ACC112 (cell line): ENCODE data around the gene HOXB8.

ENCODE experiments used
- H2AFZ ChIP-seq: fragments of 200-600 bp; sonication (generic); one replicate; pipeline ENCODE4 v1.6.0; 2017; ENCODE audit warnings: antibody characterized with exemption, low read length; ENCODE audit not compliant: unreplicated experiment
- H3K27ac ChIP-seq: fragments of 200-600 bp; sonication (generic); 2 replicates; pipeline ENCODE4 v1.5.1; 2014; ENCODE audit warnings: low read depth, mild to moderate bottlenecking, antibody characterized with exemption, low read length, moderate library complexity
- H3K27me3 ChIP-seq: fragments of 200-600 bp; sonication (generic); 2 replicates; pipeline ENCODE4 v1.6.1; 2014; ENCODE audit warnings: mild to moderate bottlenecking, antibody characterized with exemption, low read length, moderate library complexity, mixed read lengths; ENCODE audit not compliant: insufficient read depth
- H3K36me3 ChIP-seq: fragments of 200-600 bp; sonication (generic); 2 replicates; pipeline ENCODE4 v1.6.1; 2016; ENCODE audit warnings: mild to moderate bottlenecking, antibody characterized with exemption, low read length, moderate library complexity, mixed read lengths; ENCODE audit not compliant: insufficient read depth
- H3K4me1 ChIP-seq: fragments of 200-600 bp; sonication (generic); one replicate; pipeline ENCODE4 v1.6.1; 2016; ENCODE audit warnings: low read length, mixed read lengths; ENCODE audit not compliant: insufficient read depth, unreplicated experiment, control insufficient read depth
- H3K4me3 ChIP-seq: fragments of 200-600 bp; sonication (generic); 2 replicates; pipeline ENCODE4 v1.5.1; 2014; ENCODE audit warnings: mild to moderate bottlenecking, low read depth, low read length
- H3K79me2 ChIP-seq: fragments of 200-600 bp; sonication (generic); one replicate; pipeline ENCODE4 v1.6.0; 2016; ENCODE audit warnings: low read length; ENCODE audit not compliant: control insufficient read depth, unreplicated experiment, insufficient read depth

Gene HOXB8

GRCh38 chr17:48584223-48584741 lies 30.8 kb downstream of the HOXB8 start:
- Histone ChIP-seq H3K27me3 (peaks cover 95% of the 10 kb centered on the region), H3K79me2 (no peaks in the 10 kb centered on the region), H3K27ac (no peak overlapping the region)

DNA sequence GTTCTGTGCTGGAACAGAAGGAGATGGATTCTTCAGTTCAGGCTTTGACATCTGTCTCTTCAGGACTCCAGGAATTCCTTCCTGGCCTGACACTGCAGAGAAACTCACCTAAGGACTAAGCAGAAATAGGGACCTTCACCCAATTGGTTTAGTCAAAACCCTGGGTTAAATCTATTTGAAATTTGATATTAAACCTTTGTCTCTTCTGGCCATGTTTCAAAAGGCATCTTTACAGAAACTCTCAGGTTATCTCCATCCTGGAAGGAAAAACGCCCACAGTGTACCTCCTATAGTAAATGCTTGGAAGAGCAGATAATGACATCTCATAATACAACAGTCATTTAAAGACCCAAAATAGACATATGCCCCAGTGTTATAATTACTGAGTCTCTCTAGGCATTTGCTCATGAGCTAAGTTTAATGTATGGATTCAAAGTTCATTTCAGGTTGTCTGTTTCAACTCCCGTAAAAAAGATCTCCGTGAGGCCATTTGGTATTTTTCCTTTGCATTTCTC lies 31.3 kb downstream of the HOXB8 start:
- Histone ChIP-seq H3K4me3 (no peak overlapping the region), H3K36me3 (no peaks in the 10 kb centered on the region), H3K79me2 (no peaks in the 10 kb centered on the region), H3K4me1 (no peaks in the 10 kb centered on the region), H3K27ac (no peak overlapping the region), H3K27me3 (peaks cover 95% of the 10 kb centered on the region), H2AFZ (no peak overlapping the region)

More at GRCh38 chr17:48584223-48584741, 30.8 kb downstream of the HOXB8 start:
- H3K36me3 ChIP-seq, result no peaks in the 10 kb centered on the region
- H2AFZ ChIP-seq, result no peak overlapping the region
- no peak overlapping the region for H3K4me3 ChIP-seq
- no peaks in the 10 kb centered on the region for H3K4me1 ChIP-seq

DNA sequence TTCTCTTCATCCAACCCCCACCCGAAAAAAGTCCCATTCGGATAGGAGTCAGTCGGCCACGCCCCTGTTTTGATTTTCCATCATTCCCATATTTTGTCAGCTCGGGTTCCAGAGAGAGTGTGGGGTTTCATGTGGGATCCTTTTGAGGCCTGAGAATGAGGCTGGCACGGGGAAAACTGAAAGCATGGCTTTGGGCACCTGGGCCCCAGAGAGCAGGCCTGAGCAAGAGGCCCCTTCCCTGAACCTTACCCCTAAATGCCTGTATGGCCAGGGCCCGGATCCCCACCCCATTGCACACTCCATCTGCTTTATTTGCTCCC lies 32.4 kb downstream of the HOXB8 start:
- Histone ChIP-seq H3K4me3 (no peak overlapping the region), H2AFZ (no peak overlapping the region), H3K79me2 (no peaks in the 10 kb centered on the region), H3K4me1 (no peaks in the 10 kb centered on the region), H3K36me3 (no peaks in the 10 kb centered on the region), H3K27me3 (peaks cover 94% of the 10 kb centered on the region), H3K27ac (no peak overlapping the region)

DNA sequence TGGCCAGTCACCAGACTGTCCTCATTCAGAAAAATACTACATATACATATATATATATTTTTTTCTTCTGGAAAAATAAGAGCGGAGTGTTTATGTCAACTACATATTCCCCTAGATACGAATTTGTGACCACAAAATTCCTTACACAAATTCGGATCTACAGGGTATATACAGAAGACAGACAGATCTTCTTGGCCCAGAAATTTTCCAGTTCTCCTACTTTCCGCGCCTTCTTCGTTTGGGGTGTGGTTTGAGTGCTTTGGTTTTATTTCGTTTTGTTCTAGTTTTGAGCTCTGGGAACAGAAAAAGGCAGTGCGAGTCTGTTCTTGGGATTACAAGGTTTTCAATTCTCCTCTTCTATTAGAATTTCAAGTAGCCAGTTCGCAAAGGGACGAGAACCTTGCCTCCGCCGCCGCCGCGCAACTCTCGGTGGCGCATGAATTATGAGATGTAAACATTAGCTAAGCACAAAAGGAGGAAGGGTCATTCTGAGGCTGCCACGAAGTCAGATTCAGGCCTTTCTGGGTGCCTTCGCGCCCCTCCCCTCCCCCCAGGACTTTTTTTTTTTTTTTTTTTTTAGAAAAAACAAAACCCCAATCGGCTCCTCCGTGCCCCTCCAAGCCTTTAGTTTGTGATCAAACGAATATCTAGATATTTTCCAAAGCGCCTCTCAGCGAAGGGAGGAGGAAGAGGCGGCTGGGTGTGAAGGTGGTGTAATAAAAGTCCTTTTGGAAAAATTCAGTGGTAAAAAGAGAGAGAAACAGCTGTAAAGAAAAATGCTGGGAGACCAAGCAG lies 35.1 kb downstream of the HOXB8 start:
- no peak overlapping the region for H2AFZ ChIP-seq
- no peaks in the 10 kb centered on the region for H3K79me2 ChIP-seq
- no peak overlapping the region for H3K27ac ChIP-seq
- H3K4me1 ChIP-seq, result no peaks in the 10 kb centered on the region
- no peaks in the 10 kb centered on the region for H3K36me3 ChIP-seq
- H3K27me3 ChIP-seq, result peaks cover 98% of the 10 kb centered on the region
- H3K4me3 ChIP-seq, result no peak overlapping the region

GRCh38 chr17:48579471-48579759 lies 35.7 kb downstream of the HOXB8 start:
- Histone ChIP-seq H3K79me2 (no peaks in the 10 kb centered on the region), H3K4me3 (no peak overlapping the region), H3K27me3 (peaks cover 98% of the 10 kb centered on the region), H3K36me3 (no peaks in the 10 kb centered on the region), H3K27ac (no peak overlapping the region), H2AFZ (no peak overlapping the region), H3K4me1 (no peaks in the 10 kb centered on the region)

DNA sequence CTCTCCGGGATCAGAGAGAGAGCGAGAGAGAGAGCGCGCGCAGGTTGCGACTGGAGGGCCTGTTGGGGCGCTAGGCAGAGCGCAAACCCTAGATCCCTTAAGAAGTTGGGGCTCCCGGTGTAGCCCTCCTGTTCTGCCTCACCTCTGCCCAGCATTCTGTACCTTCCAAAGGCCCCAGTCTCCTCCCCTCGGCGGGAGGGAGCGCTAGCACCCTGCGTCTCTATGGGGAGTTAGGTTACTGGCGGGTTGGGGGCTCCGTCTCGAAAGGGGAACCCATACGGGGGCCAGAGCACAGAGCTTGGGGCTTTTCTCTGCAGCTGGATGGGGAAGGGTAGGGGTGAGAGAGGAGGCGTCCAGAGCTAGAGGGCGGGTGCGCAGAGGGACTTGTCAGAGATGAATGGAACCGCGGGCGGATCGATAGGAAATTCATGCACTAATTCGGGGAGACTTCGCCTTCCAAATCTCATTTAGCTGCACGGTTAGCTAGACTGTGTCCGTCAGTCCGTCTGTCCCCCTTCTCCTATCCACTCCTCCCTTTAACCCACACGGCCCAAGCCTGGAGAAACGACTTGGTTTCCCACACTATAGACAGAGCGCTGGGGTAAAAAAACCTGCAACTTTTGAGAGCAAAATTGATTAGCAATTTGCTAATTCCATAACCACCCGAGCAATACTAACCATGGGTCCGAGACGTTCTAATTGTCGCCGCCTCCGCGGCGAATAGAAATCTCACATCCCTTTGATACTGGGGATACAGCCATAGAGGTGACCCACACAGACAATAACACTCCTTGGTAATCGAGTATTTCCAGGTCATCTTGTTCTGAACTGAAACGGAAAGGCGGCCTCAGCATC lies 36.2 kb downstream of the HOXB8 start:
- Histone ChIP-seq H3K27ac (no peak overlapping the region), H3K4me3 (no peak overlapping the region), H3K4me1 (no peaks in the 10 kb centered on the region), H3K27me3 (peaks cover 98% of the 10 kb centered on the region), H3K79me2 (no peaks in the 10 kb centered on the region), H2AFZ (no peak overlapping the region), H3K36me3 (no peaks in the 10 kb centered on the region)

DNA sequence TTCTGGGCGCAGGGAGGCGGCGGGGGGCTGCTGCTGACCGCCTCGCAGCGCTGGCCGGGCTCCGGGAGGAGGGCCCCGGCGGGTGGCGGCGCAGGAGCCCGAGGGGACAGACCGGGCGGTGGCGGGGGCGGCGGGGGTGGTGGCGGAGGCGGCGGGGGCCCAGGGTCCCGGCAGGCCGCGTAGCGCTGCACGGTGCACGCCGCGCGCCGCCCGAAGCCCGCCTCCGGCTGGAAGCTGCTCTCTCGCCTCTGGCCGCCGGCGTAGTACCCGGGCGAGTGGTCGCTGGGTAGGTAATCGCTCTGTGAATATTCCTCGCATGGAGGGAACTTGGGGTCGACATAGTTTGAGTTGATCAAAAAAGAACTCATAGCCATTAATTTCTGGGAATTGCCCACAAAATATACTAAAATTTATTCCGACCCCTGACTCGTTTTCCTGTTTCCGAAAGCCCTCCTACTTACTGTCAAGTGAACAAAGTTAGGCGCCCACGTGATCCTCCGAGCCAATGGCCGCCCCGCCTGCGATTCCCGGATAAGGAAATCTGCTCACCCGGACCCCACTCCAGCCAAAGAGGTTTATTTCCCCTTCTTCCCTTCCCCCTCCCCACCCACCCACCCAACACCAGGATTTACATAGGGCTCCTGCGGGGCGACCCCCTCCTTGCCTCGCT lies 37.0 kb downstream of the HOXB8 start, which contains the start of gene HOXB4:
TSS of gene HOXB4 (minus strand) at position 405 of the 670 bp plus-strand sequence. CDS start at position 374, 31 bp downstream.
- Histone ChIP-seq H3K27ac (no peak within 1 kb of the TSS), H2AFZ (no peak within 1 kb of the TSS), H3K79me2 (no peaks in the 10 kb centered on the region), H3K4me3 (no peak within 1 kb of the TSS), H3K4me1 (no peaks in the 10 kb centered on the region), H3K36me3 (no peaks in the 10 kb centered on the region), H3K27me3 (peaks cover 98% of the 10 kb centered on the region)

GRCh38 chr17:48577330-48577945 lies 37.7 kb downstream of the HOXB8 start:
- Histone ChIP-seq H3K79me2 (no peaks in the 10 kb centered on the region), H3K4me3 (no peak overlapping the region), H3K27ac (no peak overlapping the region), H3K36me3 (no peaks in the 10 kb centered on the region), H2AFZ (no peak overlapping the region), H3K27me3 (peaks cover 98% of the 10 kb centered on the region), H3K4me1 (no peaks in the 10 kb centered on the region)

DNA sequence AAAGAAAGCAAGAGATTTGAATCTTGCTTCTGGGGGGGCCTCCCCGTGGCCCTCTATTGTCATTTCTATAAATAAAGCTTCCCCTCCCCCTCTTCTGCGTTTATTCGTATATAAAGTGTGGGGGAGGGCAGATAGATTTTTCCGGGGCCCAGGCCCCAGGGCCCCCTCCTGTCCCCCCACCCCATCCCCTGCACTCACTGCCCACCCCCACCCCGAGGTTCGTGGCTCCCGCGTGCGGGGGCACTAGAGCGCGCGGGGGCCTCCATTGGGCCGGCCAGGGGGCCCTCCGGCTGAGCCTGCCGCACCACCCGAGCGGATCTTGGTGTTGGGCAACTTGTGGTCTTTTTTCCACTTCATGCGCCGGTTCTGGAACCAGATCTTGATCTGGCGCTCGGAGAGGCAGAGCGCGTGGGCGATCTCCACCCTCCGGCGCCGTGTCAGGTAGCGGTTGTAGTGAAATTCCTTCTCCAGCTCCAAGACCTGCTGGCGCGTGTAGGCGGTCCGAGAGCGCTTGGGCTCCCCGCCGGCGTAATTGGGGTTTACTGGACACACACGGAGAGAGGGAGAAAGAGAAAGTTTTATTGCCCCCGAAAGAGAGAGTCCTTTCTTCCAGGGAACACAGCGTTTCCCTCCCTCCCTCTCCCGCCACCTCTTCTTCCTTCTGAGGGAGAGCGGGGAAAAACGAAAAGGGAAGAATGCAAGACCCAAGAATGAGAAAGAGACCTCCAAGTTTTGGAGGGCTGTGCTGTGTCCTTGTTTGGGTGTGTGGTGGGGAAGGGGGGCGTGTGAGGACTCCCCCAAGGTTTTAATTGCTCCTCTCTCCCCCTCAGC lies 38.4 kb downstream of the HOXB8 start:
- H3K4me1 ChIP-seq, result no peaks in the 10 kb centered on the region
- no peak overlapping the region for H3K4me3 ChIP-seq
- no peak overlapping the region for H3K27ac ChIP-seq
- H3K79me2 ChIP-seq, result no peaks in the 10 kb centered on the region
- no peak overlapping the region for H2AFZ ChIP-seq
- no peaks in the 10 kb centered on the region for H3K36me3 ChIP-seq
- H3K27me3 ChIP-seq, result peaks cover 98% of the 10 kb centered on the region
